Endothelial cell of umbilical vein (primary cell): ENCODE data around the gene PDE3A. TPM values are rescaled to one million over a fixed set of nuclear protein-coding genes. Genes with fewer than 3 reads are reported as not detected.

Experiments
- BruUV-seq: library from RNA; stranded (reverse); fragments of 400-500 nt; replicated peaks from 2 replicates; lab custom pipeline; 2021; lab: Mats Ljungman, UMichigan
- CTCF ChIA-PET: fragments of 300-600, 350-600 bp; sonication (Branson Sonifier 250); formaldehyde crosslinking; loops from one replicate; lab custom pipeline; 2021; ENCODE audit warnings: antibody characterized with exemption, inconsistent platforms; lab: Charles Lee
- POLR2A ChIA-PET: fragments of 300-600, 350-600 bp; sonication (Branson Sonifier 250); formaldehyde crosslinking; loops from one replicate; lab custom pipeline; 2021; ENCODE audit warnings: antibody characterized with exemption, inconsistent platforms; lab: Charles Lee
- DNase-seq: peaks from one replicate; pipeline ENCODE4 v3.0.0-alpha.2; 2011; ENCODE audit warnings: low read depth, low spot score
- FAIRE-seq: peaks from 2 replicates; lab custom pipeline; 2011; peaks lifted over from hg19 to GRCh38; lab: Jason Lieb, UNC
- H2AFZ ChIP-seq: 2 replicates; pipeline ENCODE4 v1.6.0; 2012; ENCODE audit warnings: low read depth, low read length, control low read depth, inconsistent platforms
- H3K27ac ChIP-seq: 2 replicates; pipeline ENCODE4 v1.5.1; 2011; ENCODE audit warnings: low read depth, mild to moderate bottlenecking, control low read depth, low read length, moderate library complexity; ENCODE audit not compliant: insufficient read depth
- H3K27me3 ChIP-seq, 2 experiments: 2 replicates each; pipeline versions ENCODE4 v1.6.0 to v1.6.1; 2011; ENCODE audit warnings: low read length in 2 of 2, mixed read lengths in 1 of 2; ENCODE audit not compliant: control insufficient read depth in 2 of 2, insufficient read depth in 2 of 2
- H3K36me3 ChIP-seq, 2 experiments: 2 replicates in 1 of 2; 3 replicates in 1 of 2; pipeline ENCODE4 v1.5.1; 2011; ENCODE audit warnings: low read length in 2 of 2, mild to moderate bottlenecking in 1 of 2, moderate library complexity in 1 of 2; ENCODE audit not compliant: control insufficient read depth in 2 of 2, insufficient read depth in 2 of 2; ENCODE audit errors: extremely low read depth in 1 of 2
- H3K4me1 ChIP-seq: 3 replicates; pipeline ENCODE4 v1.5.1; 2011; ENCODE audit warnings: mild to moderate bottlenecking, low read length; ENCODE audit not compliant: control insufficient read depth, insufficient read depth; ENCODE audit errors: extremely low read depth
- H3K4me2 ChIP-seq: 2 replicates; pipeline ENCODE4 v1.6.1; 2011; ENCODE audit warnings: low read length, control low read depth, mixed read lengths; ENCODE audit not compliant: insufficient read depth
- H3K4me3 ChIP-seq, 3 experiments: fragments of 200-600 bp in 1 of 3; sonication (generic), shearing (Covaris generic) in 1 of 3; replicated peaks in 1 of 3; 2 replicates each; pipeline ENCODE4 v1.5.1; 2011 to 2016; ENCODE audit warnings: control low read depth in 3 of 3, low read length in 3 of 3, mild to moderate bottlenecking in 2 of 3, inconsistent platforms in 1 of 3, low read depth in 1 of 3, moderate library complexity in 1 of 3; ENCODE audit not compliant: insufficient read depth in 1 of 3
- H3K79me2 ChIP-seq: 2 replicates; pipeline ENCODE4 v1.6.0; 2012; ENCODE audit warnings: low read length, inconsistent platforms; ENCODE audit not compliant: control insufficient read depth, insufficient read depth
- H3K9ac ChIP-seq: replicated peaks from 2 replicates; pipeline ENCODE3; 2011; ENCODE audit warnings: low read length, control low read depth; ENCODE audit not compliant: insufficient read depth; ENCODE audit errors: extremely low read depth
- H3K9me1 ChIP-seq: replicated peaks from 3 replicates; pipeline ENCODE4 v1.6.0; 2011; ENCODE audit warnings: mild to moderate bottlenecking, low read length; ENCODE audit not compliant: control insufficient read depth, insufficient read depth; ENCODE audit errors: extremely low read depth
- H3K9me3 ChIP-seq: replicated peaks from 2 replicates; pipeline ENCODE4 v1.5.1; 2012; ENCODE audit warnings: low read length, inconsistent platforms; ENCODE audit not compliant: control insufficient read depth, insufficient read depth
- H4K20me1 ChIP-seq: replicated peaks from 2 replicates; pipeline ENCODE3; 2011; ENCODE audit warnings: mild to moderate bottlenecking, low read length; ENCODE audit not compliant: control insufficient read depth, insufficient read depth; ENCODE audit errors: extremely low read depth
- CTCF ChIP-seq, 2 donors: IDR thresholded peaks; 1 replicate in 1 of 2; 2 replicates in 1 of 2; pipeline ENCODE4 v1.5.1; 2011; ENCODE audit warnings: low read length in 2 of 2, mild to moderate bottlenecking in 2 of 2, moderate library complexity in 2 of 2, control low read depth in 1 of 2, inconsistent platforms in 1 of 2, low read depth in 1 of 2; ENCODE audit not compliant: insufficient read depth in 1 of 2; ENCODE audit errors: extremely low read depth in 1 of 2
- EZH2 ChIP-seq: IDR thresholded peaks from 2 replicates; pipeline ENCODE4 v1.6.1; 2012; ENCODE audit warnings: borderline replicate concordance, low read depth, mild to moderate bottlenecking, moderate library complexity, low read length, inconsistent platforms; ENCODE audit not compliant: severe bottlenecking
- FOS ChIP-seq: IDR thresholded peaks from 2 replicates; pipeline ENCODE4 v1.6.1; 2011; ENCODE audit warnings: mild to moderate bottlenecking, low read length, moderate library complexity, borderline replicate concordance; ENCODE audit not compliant: insufficient read depth
- GATA2 ChIP-seq: IDR thresholded peaks from 2 replicates; pipeline ENCODE4 v1.7.0; 2011; ENCODE audit warnings: low read depth, mild to moderate bottlenecking, moderate library complexity, mixed read lengths, low read length; ENCODE audit not compliant: insufficient read length, insufficient read depth
- JUN ChIP-seq: IDR thresholded peaks from 2 replicates; pipeline ENCODE4 v1.6.1; 2011; ENCODE audit warnings: borderline replicate concordance, low read depth; ENCODE audit not compliant: insufficient read length, insufficient read depth
- MYC ChIP-seq: IDR thresholded peaks from one replicate; pipeline ENCODE4 v1.6.1; 2011; ENCODE audit warnings: mild to moderate bottlenecking, low read depth, low read length
- POLR2A ChIP-seq: IDR thresholded peaks from 2 replicates; pipeline ENCODE4 v1.6.1; 2012; ENCODE audit warnings: low read depth, mild to moderate bottlenecking, control low read depth, low read length
- POLR2AphosphoS5 ChIP-seq: IDR thresholded peaks from 2 replicates; pipeline ENCODE4 v1.6.1; 2012; ENCODE audit warnings: low read depth, mild to moderate bottlenecking, control low read depth, low read length, moderate library complexity; ENCODE audit not compliant: insufficient read depth
- dilution Hi-C: fragments of 300-500 bp; cut with MboI; formaldehyde crosslinking; loops from one replicate; pipeline ENCODE4 v1.15.0; 2019; ENCODE audit warnings: low sequenced_read_pairs; ENCODE audit not compliant: extremely low pct_ligation_motif_present
- intact Hi-C: fragments of 100-400 bp; cut with micrococcal nuclease; formaldehyde crosslinking; loops from one replicate; pipeline ENCODE4 v1.10.0; 2022
- polyA plus RNA-seq, 4 experiments: library from polyadenylated mRNA; depleted of rRNA in 3 of 4; stranded (reverse) in 3 of 4; unstranded in 1 of 4; fragments of >200 nt; gene quantifications; 2 replicates each; pipeline versions ENCODE4 v1.2.1 to v1.2.3, GENCODE V29; 2011 to 2012; ENCODE audit warnings: missing spikeins in 1 of 4
- total RNA-seq: library from RNA; stranded (reverse); gene quantifications from 2 replicates; pipeline ENCODE4 v1.2.3, GENCODE V29; 2021
- TF ChIP-seq, protein P1 (sequence below): IDR thresholded peaks from 2 replicates; pipeline ENCODE4 v1.6.1; 2011; ENCODE audit not compliant: insufficient read depth, insufficient read length

PDE3A gene
- total and polyA plus RNA-seq, 2 donors (not counting 3 experiments of a cell fraction or from before 2014, with no cell fraction given), result 14.0 to 27.4 TPM

GRCh38 chr12:20578142-20578541 lies 209.8 kb downstream of the PDE3A start:
- Histone ChIP-seq H3K4me1 (no peaks in the 10 kb centered on the region), H3K4me2 (no peak overlapping the region), H3K27me3 (no peaks in the 10 kb centered on the region), H3K9ac (no peak overlapping the region), H3K9me3 (no peaks in the 10 kb centered on the region), H3K36me3 (no peaks in the 10 kb centered on the region), H3K79me2 (no peaks in the 10 kb centered on the region), H2AFZ (no peak overlapping the region), H3K9me1 (no peaks in the 10 kb centered on the region), H4K20me1 (no peaks in the 10 kb centered on the region), H3K27ac (no peak overlapping the region), H3K4me3 (no peak overlapping the region)
- DNase-seq (no peak), FAIRE-seq (no peak)
- ChIA-PET CTCF (interaction anchor here (1.6 kb wide), 1 partner anchor 23 kb away, joined by 4 read pairs; no protein-coding TSS in a partner anchor), POLR2A (interaction anchor here (0.8 kb wide), 1 partner anchor 10 kb away, joined by 3 read pairs; no protein-coding TSS in a partner anchor)
- no peak for TF ChIP-seq GATA2
- TF ChIP-seq POLR2AphosphoS5, result no peak
- TF ChIP-seq EZH2, result no peak
- no peak for TF ChIP-seq FOS
- TF ChIP-seq POLR2A, result no peak
- no peak for TF ChIP-seq MYC
- no TSS peak for BruUV-seq
- intact Hi-C loops (no loop called here), dilution Hi-C loops (no loop called here)

GRCh38 chr12:20585055-20585625 lies 216.8 kb downstream of the PDE3A start:
- Histone ChIP-seq H3K4me2 (no peak overlapping the region), H3K4me3 (no peak overlapping the region), H3K27ac (no peak overlapping the region), H3K27me3 (no peaks in the 10 kb centered on the region), H3K9me1 (no peaks in the 10 kb centered on the region), H3K9ac (no peak overlapping the region), H3K9me3 (no peaks in the 10 kb centered on the region), H2AFZ (no peak overlapping the region), H3K79me2 (no peaks in the 10 kb centered on the region), H3K4me1 (no peaks in the 10 kb centered on the region), H4K20me1 (no peaks in the 10 kb centered on the region), H3K36me3 (no peaks in the 10 kb centered on the region)
- FAIRE-seq, result no peak
- no peak for DNase-seq
- intact Hi-C loops, result no loop called here
- BruUV-seq, result no TSS peak
- TF ChIP-seq POLR2A, result no peak
- TF ChIP-seq EZH2, result no peak
- TF ChIP-seq JUN, result no peak
- no peak for TF ChIP-seq CTCF (IDR thresholded peaks at IDR 0.05; ENCODE audit: extremely low read depth in 1 of 2, insufficient read depth in 1 of 2, low read depth in 1 of 2, low read length in 2 of 2)
- TF ChIP-seq, protein P1, sequence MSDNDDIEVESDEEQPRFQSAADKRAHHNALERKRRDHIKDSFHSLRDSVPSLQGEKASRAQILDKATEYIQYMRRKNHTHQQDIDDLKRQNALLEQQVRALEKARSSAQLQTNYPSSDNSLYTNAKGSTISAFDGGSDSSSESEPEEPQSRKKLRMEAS, result no peak
- TF ChIP-seq FOS, result no peak
- TF ChIP-seq GATA2, result no peak
- TF ChIP-seq POLR2AphosphoS5, result no peak
- no peak for TF ChIP-seq MYC
- ChIA-PET CTCF (interaction anchor here (1.0 to 2.0 kb wide), 3 partner anchors 9 to 39 kb away, joined by 3 to 5 read pairs (median 3); no protein-coding TSS in a partner anchor), POLR2A (no interaction called here)
- dilution Hi-C loops, result no loop called here
